HepG2 (cell line): ENCODE data around the gene NUAK1. TPM values are rescaled to one million over a fixed set of nuclear protein-coding genes. Genes with fewer than 3 reads are reported as not detected.

Experiments
- ATAC-seq: fragments of 200-7000 bp; cut with Tn5 transposase; 3 replicates; pipeline ENCODE4 v1.9.1; 2020; ENCODE audit warnings: mild to moderate bottlenecking, moderate library complexity
- BruUV-seq: library from RNA; stranded (reverse); fragments of 400-500 nt; replicated peaks from 2 replicates; lab custom pipeline; 2021; lab: Mats Ljungman, UMichigan
- CTCF ChIA-PET: fragments of 300-600 bp; formaldehyde crosslinking; extraction: SDS; loops from one replicate; lab custom pipeline; 2021; ENCODE audit warnings: low total read pairs, inconsistent platforms, low intra/inter-chr PET ratio; lab: Yijun Ruan, JAX
- POLR2A ChIA-PET: fragments of 350-600 bp; sonication (Branson Sonifier 250); formaldehyde crosslinking; loops from one replicate; lab custom pipeline; 2020; ENCODE audit warnings: antibody characterized with exemption, inconsistent platforms; lab: Yijun Ruan, JAX
- DNase-seq: peaks from one replicate; pipeline ENCODE4 v3.0.0-alpha.2; 2015; ENCODE audit warnings: low spot score
- FAIRE-seq: peaks from 3 replicates; lab custom pipeline; 2011; peaks lifted over from hg19 to GRCh38; lab: Jason Lieb, UNC
- H2AFZ ChIP-seq: one replicate; pipeline ENCODE4 v1.6.1; 2011; ENCODE audit warnings: low read length, inconsistent platforms
- H3K27ac ChIP-seq: fragments of 300-600 bp; 3 replicates; pipeline ENCODE4 v1.8.0; 2011; ENCODE audit warnings: mixed run types, mild to moderate bottlenecking, mixed read lengths, low read length, inconsistent platforms; ENCODE audit not compliant: insufficient read depth; ENCODE audit errors: extremely low read length
- H3K27me3 ChIP-seq, 2 experiments: fragments of 200-600 bp in 1 of 2; 2 replicates in 1 of 2; 3 replicates in 1 of 2; pipeline versions ENCODE4 v1.6.0 to v1.8.0; 2011; ENCODE audit warnings: low read length in 2 of 2, mild to moderate bottlenecking in 2 of 2, moderate library complexity in 2 of 2, inconsistent platforms in 1 of 2; ENCODE audit not compliant: insufficient read depth in 2 of 2, control insufficient read depth in 1 of 2
- H3K36me3 ChIP-seq, 2 experiments: fragments of 200-600 bp in 1 of 2; replicated peaks in 1 of 2; 2 replicates in 1 of 2; 3 replicates in 1 of 2; pipeline versions ENCODE4 v1.5.1 to v1.8.0; 2011; ENCODE audit warnings: low read length in 2 of 2, inconsistent platforms in 1 of 2; ENCODE audit not compliant: insufficient read depth in 2 of 2, control insufficient read depth in 1 of 2
- H3K4me1 ChIP-seq: 2 replicates; pipeline ENCODE4 v1.5.1; 2012; ENCODE audit warnings: low read length, inconsistent platforms; ENCODE audit not compliant: insufficient read depth
- H3K4me2 ChIP-seq: 2 replicates; pipeline ENCODE4 v1.6.0; 2011; ENCODE audit warnings: low read depth, low read length, inconsistent platforms
- H3K4me3 ChIP-seq, 3 experiments: fragments of 200-600 bp in 1 of 3; sonication (generic), shearing (Covaris generic) in 1 of 3; replicated peaks in 1 of 3; 2 replicates each; pipeline ENCODE4 v1.5.1; 2011 to 2016; ENCODE audit warnings: low read length in 3 of 3, inconsistent platforms in 2 of 3, low read depth in 2 of 3, mild to moderate bottlenecking in 2 of 3, control low read depth in 1 of 3, mixed read lengths in 1 of 3; ENCODE audit not compliant: insufficient read depth in 1 of 3
- H3K79me2 ChIP-seq: one replicate; pipeline ENCODE4 v1.6.1; 2011; ENCODE audit warnings: low read length, inconsistent platforms; ENCODE audit not compliant: insufficient read depth
- H3K9ac ChIP-seq: 2 replicates; pipeline ENCODE4 v1.6.0; 2011; ENCODE audit warnings: mild to moderate bottlenecking, low read depth, low read length, inconsistent platforms; ENCODE audit not compliant: insufficient read depth
- H3K9me3 ChIP-seq: 2 replicates; pipeline ENCODE4 v1.5.1; 2012; ENCODE audit warnings: mild to moderate bottlenecking, low read length
- H4K20me1 ChIP-seq: 2 replicates; pipeline ENCODE4 v1.6.0; 2011; ENCODE audit warnings: inconsistent platforms, mild to moderate bottlenecking, low read length, moderate library complexity; ENCODE audit not compliant: insufficient read depth
- ATF7-NPFF ChIP-seq: sonication (generic); formaldehyde crosslinking; IDR thresholded peaks from 2 replicates; pipeline ENCODE4 v1.8.1; 2023; ENCODE audit warnings: mild to moderate bottlenecking, low read depth, missing genetic modification reagents, moderate library complexity
- MED1 ChIP-seq: sonication (generic); formaldehyde crosslinking; IDR thresholded peaks from 2 replicates; pipeline ENCODE4 v1.4.0; 2020; ENCODE audit warnings: missing genetic modification reagents
- NR3C1 ChIP-seq: sonication (generic); formaldehyde crosslinking; IDR thresholded peaks from 2 replicates; pipeline ENCODE4 v1.4.0; 2020; ENCODE audit warnings: missing genetic modification reagents
- REXO4 ChIP-seq: sonication (generic); formaldehyde crosslinking; IDR thresholded peaks from 2 replicates; pipeline ENCODE4 v1.8.0; 2022; ENCODE audit warnings: missing genetic modification reagents, mild to moderate bottlenecking, borderline replicate concordance
- ZKSCAN8 ChIP-seq: IDR thresholded peaks from 2 replicates; pipeline ENCODE4 v1.6.1; 2016; ENCODE audit warnings: borderline replicate concordance, missing genetic modification reagents, missing compliant biosample characterization
- ZNF17 ChIP-seq: sonication (generic); formaldehyde crosslinking; IDR thresholded peaks from 2 replicates; pipeline ENCODE4 v1.5.0; 2020; ENCODE audit warnings: mild to moderate bottlenecking, missing genetic modification reagents
- ZNF777 ChIP-seq: sonication (generic); formaldehyde crosslinking; IDR thresholded peaks from 2 replicates; pipeline ENCODE4 v1.4.0; 2020; ENCODE audit warnings: missing genetic modification reagents
- ZSCAN29 ChIP-seq: sonication (generic); formaldehyde crosslinking; conservative IDR thresholded peaks from 2 replicates; pipeline ENCODE4 v1.4.0; 2020; ENCODE audit warnings: mild to moderate bottlenecking, missing genetic modification reagents
- WGBS: methylation state at CpG from one replicate; pipeline ENCODE4 v1.1.6; 2017; ENCODE audit warnings: low lambda C conversion rate; 5-methylcytosine and 5-hydroxymethylcytosine counted together
- in situ Hi-C: cut with HindIII; loops from 2 replicates; pipeline ENCODE4 v1.10.0; 2017; ENCODE audit warnings: low pct_unique_long_range_greater_than_20kb; ENCODE audit not compliant: extremely low pct_ligation_motif_present
- intact Hi-C: fragments of 100-400 bp; cut with micrococcal nuclease; formaldehyde crosslinking; loops from one replicate; pipeline ENCODE4 v1.10.0; 2022; ENCODE audit not compliant: unreplicated experiment
- polyA plus RNA-seq, 8 experiments: library from polyadenylated mRNA; depleted of rRNA in 3 of 8; stranded (reverse) in 7 of 8; unstranded in 1 of 8; fragments of >200 nt; fragmentation: Illumina TruSeq in 4 of 8; extraction: Trizol in 4 of 8; gene quantifications; 2 replicates each; pipeline versions ENCODE4 v1.2.1 to v1.2.3, GENCODE V29; 2011 to 2016; ENCODE audit warnings: low read depth in 4 of 8, missing spikeins in 1 of 8, mixed read lengths in 1 of 8; ENCODE audit not compliant: insufficient read depth in 1 of 8
- total RNA-seq, 5 experiments: library from RNA; depleted of rRNA; stranded (reverse); fragments of >200 nt; fragmentation: Illumina TruSeq; extraction: Trizol; gene quantifications; 2 replicates each; pipeline ENCODE4 v1.2.3, GENCODE V29; 2016; ENCODE audit warnings: low read depth in 1 of 5
- TF ChIP-seq, protein P1 (sequence below): sonication (generic); formaldehyde crosslinking; IDR thresholded peaks from one replicate; pipeline ENCODE4 v1.5.1; 2020; ENCODE audit warnings: mild to moderate bottlenecking, missing genetic modification reagents; ENCODE audit errors: not compliant biosample characterization
- TF ChIP-seq, protein P2 (sequence below): sonication (generic); formaldehyde crosslinking; conservative IDR thresholded peaks from 2 replicates; pipeline ENCODE4 v1.4.0; 2020; ENCODE audit warnings: missing genetic modification reagents

The NUAK1 gene
- total and polyA plus RNA-seq, 2 of the 13 experiments (the other 11 are each of a cell fraction or from before 2014, with no cell fraction given): 1.7 to 1.9 TPM

- Histone ChIP-seq H3K4me3 (no peak overlapping the region), H3K9ac (no peak overlapping the region), H3K4me2 (no peak overlapping the region), H3K36me3 (no peaks in the 10 kb centered on the region), H3K4me1 (no peaks in the 10 kb centered on the region), H3K27ac (no peak overlapping the region), H3K9me3 (no peaks in the 10 kb centered on the region), H4K20me1 (no peaks in the 10 kb centered on the region), H3K79me2 (no peaks in the 10 kb centered on the region), H3K27me3 (peaks cover 4 to 14% of the 10 kb centered on the region in 2 experiments; a peak in 3 of 5 replicates), H2AFZ (no peak overlapping the region)
- no TSS peak for BruUV-seq
- ATAC-seq: no peak
- CTCF ChIA-PET: no interaction called here
- DNase-seq: no peak
- TF ChIP-seq ZNF777: no peak
- no peak for TF ChIP-seq MED1
- TF ChIP-seq ATF7-NPFF (CRISPR knock-in tag): no peak
- in situ Hi-C loops (no loop called here), intact Hi-C loops (loop anchor here (5.0 kb wide), 1 partner anchor 48 kb away; no protein-coding TSS in a partner anchor)
- 7% methylated on average over 2 of the region's 5 CpGs for WGBS
- no peak for FAIRE-seq
- POLR2A ChIA-PET: no interaction called here
Measured at GRCh38 chr12:106049546-106049945, 89.2 kb downstream of the NUAK1 start.

GRCh38 chr12:106049105-106049504, 89.6 kb downstream of the NUAK1 start:
- Histone ChIP-seq H3K4me3 (no peak overlapping the region), H3K4me1 (no peaks in the 10 kb centered on the region), H3K27me3 (peaks cover 4 to 14% of the 10 kb centered on the region in 2 experiments; a peak in 3 of 5 replicates), H3K36me3 (no peaks in the 10 kb centered on the region), H4K20me1 (no peaks in the 10 kb centered on the region), H2AFZ (no peak overlapping the region), H3K9me3 (no peaks in the 10 kb centered on the region), H3K79me2 (no peaks in the 10 kb centered on the region), H3K9ac (no peak overlapping the region), H3K27ac (no peak overlapping the region), H3K4me2 (no peak overlapping the region)
- ChIA-PET CTCF (no interaction called here), POLR2A (no interaction called here)
- intact Hi-C loops: loop anchor here (5.0 kb wide), 1 partner anchor 48 kb away; no protein-coding TSS in a partner anchor
- BruUV-seq: no TSS peak
- 33% methylated on average over 8 of the region's 9 CpGs for WGBS
- in situ Hi-C loops: no loop called here
- ATAC-seq: no peak
- no peak for DNase-seq
- FAIRE-seq: no peak
- TF ChIP-seq, protein P1, sequence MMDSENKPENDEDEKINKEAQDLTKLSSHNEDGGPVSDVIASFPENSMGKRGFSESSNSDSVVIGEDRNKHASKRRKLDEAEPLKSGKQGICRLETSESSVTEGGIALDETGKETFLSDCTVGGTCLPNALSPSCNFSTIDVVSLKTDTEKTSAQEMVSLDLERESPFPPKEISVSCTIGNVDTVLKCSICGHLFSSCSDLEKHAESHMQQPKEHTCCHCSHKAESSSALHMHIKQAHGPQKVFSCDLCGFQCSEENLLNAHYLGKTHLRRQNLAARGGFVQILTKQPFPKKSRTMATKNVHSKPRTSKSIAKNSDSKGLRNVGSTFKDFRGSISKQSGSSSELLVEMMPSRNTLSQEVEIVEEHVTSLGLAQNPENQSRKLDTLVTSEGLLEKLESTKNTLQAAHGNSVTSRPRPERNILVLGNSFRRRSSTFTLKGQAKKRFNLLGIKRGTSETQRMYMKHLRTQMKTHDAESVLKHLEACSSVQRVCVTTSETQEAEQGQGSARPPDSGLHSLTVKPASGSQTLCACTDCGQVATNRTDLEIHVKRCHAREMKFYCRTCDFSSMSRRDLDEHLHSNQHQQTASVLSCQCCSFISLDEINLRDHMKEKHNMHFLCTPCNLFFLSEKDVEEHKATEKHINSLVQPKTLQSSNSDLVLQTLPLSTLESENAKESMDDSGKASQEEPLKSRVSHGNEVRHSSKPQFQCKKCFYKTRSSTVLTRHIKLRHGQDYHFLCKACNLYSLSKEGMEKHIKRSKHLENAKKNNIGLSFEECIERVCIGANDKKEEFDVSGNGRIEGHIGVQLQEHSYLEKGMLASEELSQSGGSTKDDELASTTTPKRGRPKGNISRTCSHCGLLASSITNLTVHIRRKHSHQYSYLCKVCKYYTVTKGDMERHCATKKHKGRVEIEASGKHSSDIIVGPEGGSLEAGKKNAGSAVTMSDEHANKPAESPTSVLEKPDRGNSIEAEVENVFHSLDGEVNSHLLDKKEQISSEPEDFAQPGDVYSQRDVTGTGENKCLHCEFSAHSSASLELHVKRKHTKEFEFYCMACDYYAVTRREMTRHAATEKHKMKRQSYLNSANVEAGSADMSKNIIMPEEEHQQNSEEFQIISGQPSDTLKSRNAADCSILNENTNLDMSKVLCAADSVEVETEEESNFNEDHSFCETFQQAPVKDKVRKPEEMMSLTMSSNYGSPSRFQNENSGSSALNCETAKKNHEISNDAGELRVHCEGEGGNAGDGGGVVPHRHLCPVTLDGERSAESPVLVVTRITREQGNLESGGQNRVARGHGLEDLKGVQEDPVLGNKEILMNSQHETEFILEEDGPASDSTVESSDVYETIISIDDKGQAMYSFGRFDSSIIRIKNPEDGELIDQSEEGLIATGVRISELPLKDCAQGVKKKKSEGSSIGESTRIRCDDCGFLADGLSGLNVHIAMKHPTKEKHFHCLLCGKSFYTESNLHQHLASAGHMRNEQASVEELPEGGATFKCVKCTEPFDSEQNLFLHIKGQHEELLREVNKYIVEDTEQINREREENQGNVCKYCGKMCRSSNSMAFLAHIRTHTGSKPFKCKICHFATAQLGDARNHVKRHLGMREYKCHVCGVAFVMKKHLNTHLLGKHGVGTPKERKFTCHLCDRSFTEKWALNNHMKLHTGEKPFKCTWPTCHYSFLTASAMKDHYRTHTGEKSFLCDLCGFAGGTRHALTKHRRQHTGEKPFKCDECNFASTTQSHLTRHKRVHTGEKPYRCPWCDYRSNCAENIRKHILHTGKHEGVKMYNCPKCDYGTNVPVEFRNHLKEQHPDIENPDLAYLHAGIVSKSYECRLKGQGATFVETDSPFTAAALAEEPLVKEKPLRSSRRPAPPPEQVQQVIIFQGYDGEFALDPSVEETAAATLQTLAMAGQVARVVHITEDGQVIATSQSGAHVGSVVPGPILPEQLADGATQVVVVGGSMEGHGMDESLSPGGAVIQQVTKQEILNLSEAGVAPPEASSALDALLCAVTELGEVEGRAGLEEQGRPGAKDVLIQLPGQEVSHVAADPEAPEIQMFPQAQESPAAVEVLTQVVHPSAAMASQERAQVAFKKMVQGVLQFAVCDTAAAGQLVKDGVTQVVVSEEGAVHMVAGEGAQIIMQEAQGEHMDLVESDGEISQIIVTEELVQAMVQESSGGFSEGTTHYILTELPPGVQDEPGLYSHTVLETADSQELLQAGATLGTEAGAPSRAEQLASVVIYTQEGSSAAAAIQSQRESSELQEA (CRISPR knock-in tag): no peak
- TF ChIP-seq NR3C1 (no peak), ZNF17 (CRISPR knock-in tag) (no peak), ZKSCAN8 (CRISPR knock-in tag) (no peak), REXO4 (CRISPR knock-in tag) (no peak), ZSCAN29 (CRISPR knock-in tag) (no peak)
- TF ChIP-seq, protein P2, sequence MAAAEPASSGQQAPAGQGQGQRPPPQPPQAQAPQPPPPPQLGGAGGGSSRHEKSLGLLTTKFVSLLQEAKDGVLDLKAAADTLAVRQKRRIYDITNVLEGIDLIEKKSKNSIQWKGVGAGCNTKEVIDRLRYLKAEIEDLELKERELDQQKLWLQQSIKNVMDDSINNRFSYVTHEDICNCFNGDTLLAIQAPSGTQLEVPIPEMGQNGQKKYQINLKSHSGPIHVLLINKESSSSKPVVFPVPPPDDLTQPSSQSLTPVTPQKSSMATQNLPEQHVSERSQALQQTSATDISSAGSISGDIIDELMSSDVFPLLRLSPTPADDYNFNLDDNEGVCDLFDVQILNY (CRISPR knock-in tag): no peak
